DND-41 (cell line): ENCODE data around the gene SCN3B.

Experiments
- CTCF ChIP-seq: IDR thresholded peaks from 2 replicates; pipeline ENCODE4 v1.5.1; 2012; ENCODE audit warnings: borderline replicate concordance, low read length, moderate library complexity, mild to moderate bottlenecking; ENCODE audit not compliant: poor library complexity, severe bottlenecking; ENCODE audit errors: extremely low read depth
- EZH2 ChIP-seq: IDR thresholded peaks from 3 replicates; pipeline ENCODE4 v1.6.1; 2012; ENCODE audit warnings: borderline replicate concordance, low read depth, mild to moderate bottlenecking, moderate library complexity, low read length, inconsistent platforms; ENCODE audit not compliant: severe bottlenecking

GRCh38 chr11:123692961-123693360 lies 38.5 kb upstream of the SCN3B start:
- no peak for TF ChIP-seq CTCF
- no peak for TF ChIP-seq EZH2
